ENCODE data around the gene TPCN1.

TPCN1 gene

DNA sequence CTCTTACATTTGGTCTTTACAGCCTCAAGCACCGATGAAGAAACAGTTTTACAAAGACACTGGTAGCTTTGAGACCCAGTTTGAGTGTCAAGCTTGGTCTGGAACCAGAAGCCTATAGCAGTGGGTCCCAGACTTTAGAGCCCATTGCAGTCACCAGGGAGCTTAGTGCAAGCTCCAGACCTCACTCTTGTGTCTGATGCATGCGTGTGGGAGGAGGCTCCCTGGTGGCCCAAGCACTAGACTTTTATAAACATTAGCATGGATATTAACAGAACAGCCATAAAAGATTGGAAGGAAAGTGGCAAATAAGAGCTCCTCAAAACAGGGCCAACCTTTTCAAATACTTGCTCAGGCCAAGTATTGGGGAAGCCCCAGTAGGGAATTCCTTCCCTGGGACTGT lies 68.1 kb downstream of the TPCN1 start:
- Histone ChIP-seq H3K27me3 (ENCODE audit: control insufficient read depth in 5 of 5, insufficient read depth in 4 of 5, low read length in 5 of 5) (no peaks in the 10 kb centered on the region), H3K9ac (ENCODE audit: low read length in 5 of 5) (no peak overlapping the region), H3K4me3 (ENCODE audit: low read depth in 1 of 5, low read length in 5 of 5) (no peak overlapping the region), H3K4me1 (ENCODE audit: control insufficient read depth in 5 of 5, insufficient read depth in 5 of 5, low read length in 5 of 5) (peaks cover 0 to 10% (median 2%) of the 10 kb centered on the region in 5 donors), H3K9me3 (ENCODE audit: control insufficient read depth in 5 of 5, low read length in 5 of 5) (no peaks in the 10 kb centered on the region), H3K27ac (ENCODE audit: low read depth, low read length) (no peak overlapping the region), H3K36me3 (ENCODE audit: control insufficient read depth in 5 of 5, insufficient read depth in 5 of 5, low read length in 5 of 5) (peaks cover 0 to 99% (median 93%) of the 10 kb centered on the region in 5 donors)

DNA sequence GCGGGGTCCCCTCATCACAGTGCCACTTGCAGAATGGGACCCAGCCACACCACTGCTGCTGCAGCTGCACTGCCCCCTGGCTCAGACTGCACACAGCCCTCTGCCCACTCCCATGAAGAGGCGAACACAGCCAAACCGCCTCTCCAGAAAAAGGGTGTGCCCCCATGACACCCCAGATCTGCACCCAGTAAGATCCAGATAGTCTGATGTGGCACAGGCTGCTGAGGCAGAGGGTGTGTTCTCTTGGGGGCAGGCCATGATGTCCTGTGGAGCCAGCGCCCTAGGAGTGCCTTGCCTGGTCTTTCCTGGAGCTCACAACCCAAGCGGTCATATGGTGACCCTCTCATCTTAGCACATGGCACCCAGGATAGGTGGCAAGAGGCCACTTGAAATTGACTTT lies 69.2 kb downstream of the TPCN1 start:
- Histone ChIP-seq H3K27ac (ENCODE audit: low read depth, low read length) (no peak overlapping the region), H3K27me3 (ENCODE audit: control insufficient read depth in 5 of 5, insufficient read depth in 4 of 5, low read length in 5 of 5) (no peaks in the 10 kb centered on the region), H3K9ac (ENCODE audit: low read length in 5 of 5) (no peak overlapping the region), H3K9me3 (ENCODE audit: control insufficient read depth in 5 of 5, low read length in 5 of 5) (no peaks in the 10 kb centered on the region), H3K36me3 (ENCODE audit: control insufficient read depth in 5 of 5, insufficient read depth in 5 of 5, low read length in 5 of 5) (peaks cover 0 to 98% (median 87%) of the 10 kb centered on the region in 5 donors), H3K4me3 (ENCODE audit: low read depth in 1 of 5, low read length in 5 of 5) (no peak overlapping the region), H3K4me1 (ENCODE audit: control insufficient read depth in 5 of 5, insufficient read depth in 5 of 5, low read length in 5 of 5) (peaks cover 0 to 18% (median 6%) of the 10 kb centered on the region in 5 donors)

DNA sequence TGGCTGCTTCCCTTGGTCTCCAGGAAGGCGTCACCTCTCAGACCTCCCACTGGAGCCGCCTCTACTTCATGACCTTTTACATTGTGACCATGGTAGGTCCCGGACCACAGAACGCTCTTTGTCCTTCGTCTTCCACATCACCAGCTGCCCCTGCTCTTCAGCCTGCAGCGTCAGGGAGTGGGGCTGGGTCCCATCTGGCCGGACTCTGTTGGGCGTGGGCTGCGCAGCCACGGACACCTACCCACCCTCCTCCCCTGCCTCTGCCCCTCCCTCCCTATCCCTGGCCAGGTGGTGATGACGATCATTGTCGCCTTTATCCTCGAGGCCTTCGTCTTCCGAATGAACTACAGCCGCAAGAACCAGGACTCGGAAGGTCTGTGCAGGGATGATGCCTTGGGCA lies 70.3 kb downstream of the TPCN1 start:
- Histone ChIP-seq H3K9ac (ENCODE audit: low read length in 5 of 5) (no peak overlapping the region), H3K27me3 (ENCODE audit: control insufficient read depth in 5 of 5, insufficient read depth in 4 of 5, low read length in 5 of 5) (no peaks in the 10 kb centered on the region), H3K4me1 (ENCODE audit: control insufficient read depth in 5 of 5, insufficient read depth in 5 of 5, low read length in 5 of 5) (peaks cover 0 to 25% (median 11%) of the 10 kb centered on the region in 5 donors), H3K4me3 (ENCODE audit: low read depth in 1 of 5, low read length in 5 of 5) (no peak overlapping the region), H3K36me3 (ENCODE audit: control insufficient read depth in 5 of 5, insufficient read depth in 5 of 5, low read length in 5 of 5) (peaks cover 0 to 96% (median 86%) of the 10 kb centered on the region in 5 donors), H3K9me3 (ENCODE audit: control insufficient read depth in 5 of 5, low read length in 5 of 5) (no peaks in the 10 kb centered on the region), H3K27ac (ENCODE audit: low read depth, low read length) (no peak overlapping the region)

DNA sequence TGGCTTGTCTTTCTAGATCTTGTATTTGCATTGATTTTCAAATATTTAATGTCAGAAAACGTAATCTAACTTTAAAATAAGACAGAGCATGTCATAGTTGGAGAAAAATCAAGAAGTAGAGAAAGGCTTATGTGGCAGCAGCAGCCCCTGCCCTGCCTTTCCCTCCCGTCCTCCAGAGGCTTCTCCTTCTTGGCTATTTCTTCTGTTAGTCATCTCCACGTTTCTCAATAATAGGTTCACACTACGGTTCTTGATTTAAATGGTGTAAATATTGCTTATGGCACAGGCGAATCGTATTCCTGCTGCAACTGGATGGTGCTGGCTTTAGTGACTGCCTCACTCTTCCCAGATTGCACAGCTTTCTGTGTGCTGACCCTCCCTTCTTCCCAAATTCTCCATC lies 70.8 kb downstream of the TPCN1 start:
- no peaks in the 10 kb centered on the region for H3K9me3 ChIP-seq (ENCODE audit: control insufficient read depth in 5 of 5, low read length in 5 of 5)
- H3K27me3 ChIP-seq (ENCODE audit: control insufficient read depth in 5 of 5, insufficient read depth in 4 of 5, low read length in 5 of 5), result no peaks in the 10 kb centered on the region
- H3K4me3 ChIP-seq (ENCODE audit: low read depth in 1 of 5, low read length in 5 of 5), result no peak overlapping the region
- peaks cover 0 to 96% (median 86%) of the 10 kb centered on the region in 5 donors for H3K36me3 ChIP-seq (ENCODE audit: control insufficient read depth in 5 of 5, insufficient read depth in 5 of 5, low read length in 5 of 5)
- no peak overlapping the region for H3K27ac ChIP-seq (ENCODE audit: low read depth, low read length)
- H3K9ac ChIP-seq (ENCODE audit: low read length in 5 of 5), result no peak overlapping the region
- H3K4me1 ChIP-seq (ENCODE audit: control insufficient read depth in 5 of 5, insufficient read depth in 5 of 5, low read length in 5 of 5), result peaks cover 2 to 30% (median 15%) of the 10 kb centered on the region in 5 donors

DNA sequence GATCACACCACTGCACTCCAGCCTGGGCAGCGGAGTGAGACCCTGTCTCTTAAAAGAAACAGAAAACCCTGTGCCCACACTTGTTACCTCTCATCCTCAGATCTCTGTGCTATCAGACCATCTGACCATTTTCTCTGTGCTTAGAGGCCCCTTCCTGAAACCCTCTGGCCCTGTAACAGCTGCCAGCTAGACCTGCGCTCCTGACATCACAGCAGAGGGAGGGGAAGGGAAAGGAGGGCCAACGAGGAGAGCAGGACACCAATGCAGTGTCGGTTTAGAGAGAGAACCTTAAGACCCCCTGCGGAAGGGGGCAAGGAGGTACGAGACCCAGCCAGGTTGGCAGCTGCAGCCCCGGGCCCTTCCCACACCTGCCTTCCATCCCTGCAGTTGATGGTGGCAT lies 71.3 kb downstream of the TPCN1 start:
- no peaks in the 10 kb centered on the region for H3K27me3 ChIP-seq (ENCODE audit: control insufficient read depth in 5 of 5, insufficient read depth in 4 of 5, low read length in 5 of 5)
- no peak overlapping the region for H3K9ac ChIP-seq (ENCODE audit: low read length in 5 of 5)
- peaks cover 0 to 95% (median 84%) of the 10 kb centered on the region in 5 donors for H3K36me3 ChIP-seq (ENCODE audit: control insufficient read depth in 5 of 5, insufficient read depth in 5 of 5, low read length in 5 of 5)
- peaks cover 2 to 35% (median 19%) of the 10 kb centered on the region in 5 donors for H3K4me1 ChIP-seq (ENCODE audit: control insufficient read depth in 5 of 5, insufficient read depth in 5 of 5, low read length in 5 of 5)
- no peak overlapping the region for H3K27ac ChIP-seq (ENCODE audit: low read depth, low read length)
- H3K9me3 ChIP-seq (ENCODE audit: control insufficient read depth in 5 of 5, low read length in 5 of 5), result no peaks in the 10 kb centered on the region
- no peak overlapping the region for H3K4me3 ChIP-seq (ENCODE audit: low read depth in 1 of 5, low read length in 5 of 5)

DNA sequence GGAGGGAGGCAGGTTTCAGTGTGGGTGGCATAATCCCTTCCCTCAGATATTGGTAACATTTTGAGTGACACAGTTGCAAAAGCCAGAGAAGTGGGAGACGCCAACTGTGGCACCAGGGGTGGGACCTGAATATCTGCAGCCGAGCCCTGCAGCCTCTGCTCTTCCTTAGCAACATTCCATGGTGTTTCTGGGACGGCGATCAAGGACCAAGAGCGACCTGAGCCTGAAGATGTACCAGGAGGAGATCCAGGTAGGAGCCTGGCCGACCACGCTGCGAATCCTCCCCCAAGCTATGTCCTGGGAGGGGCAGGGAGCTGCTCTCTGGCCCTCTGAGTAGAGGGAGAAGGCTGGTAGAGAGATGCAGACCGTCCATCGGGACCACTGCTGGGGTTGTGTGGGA lies 71.8 kb downstream of the TPCN1 start:
- Histone ChIP-seq H3K9me3 (ENCODE audit: control insufficient read depth in 5 of 5, low read length in 5 of 5) (no peaks in the 10 kb centered on the region), H3K4me3 (ENCODE audit: low read depth in 1 of 5, low read length in 5 of 5) (no peak overlapping the region), H3K4me1 (ENCODE audit: control insufficient read depth in 5 of 5, insufficient read depth in 5 of 5, low read length in 5 of 5) (peaks cover 2 to 40% (median 24%) of the 10 kb centered on the region in 5 donors), H3K27ac (ENCODE audit: low read depth, low read length) (no peak overlapping the region), H3K36me3 (ENCODE audit: control insufficient read depth in 5 of 5, insufficient read depth in 5 of 5, low read length in 5 of 5) (peaks cover 0 to 89% (median 78%) of the 10 kb centered on the region in 5 donors), H3K27me3 (ENCODE audit: control insufficient read depth in 5 of 5, insufficient read depth in 4 of 5, low read length in 5 of 5) (no peaks in the 10 kb centered on the region), H3K9ac (ENCODE audit: low read length in 5 of 5) (no peak overlapping the region)

DNA sequence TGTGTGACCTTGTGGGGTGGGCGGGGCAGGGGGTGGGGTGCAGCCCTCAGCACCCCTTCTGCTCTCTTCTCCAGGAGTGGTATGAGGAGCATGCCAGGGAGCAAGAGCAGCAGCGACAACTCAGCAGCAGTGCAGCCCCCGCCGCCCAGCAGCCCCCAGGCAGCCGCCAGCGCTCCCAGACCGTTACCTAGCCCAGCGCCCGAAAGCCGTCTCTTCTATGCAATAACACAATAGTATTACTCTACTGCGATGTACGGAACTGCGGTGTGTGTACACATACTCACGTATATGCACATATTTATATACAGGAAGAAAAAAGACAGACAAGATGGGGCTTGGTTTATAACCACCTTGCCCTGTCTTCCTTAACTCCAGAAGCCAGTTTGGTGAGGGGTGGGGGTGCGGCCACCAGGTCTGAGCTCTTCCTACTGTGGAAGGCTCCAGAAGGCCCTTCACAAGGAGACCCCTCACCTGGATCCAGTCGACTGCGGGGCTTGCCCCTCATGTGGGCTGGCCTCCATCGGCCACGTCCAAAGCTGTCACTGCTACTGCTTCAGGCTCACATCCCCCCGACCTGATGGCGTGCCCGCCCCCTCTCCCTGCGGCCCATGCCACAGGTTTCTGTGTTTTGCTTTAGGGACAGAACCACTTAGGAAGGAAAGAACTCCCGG lies 74.8 kb downstream of the TPCN1 start:
- H3K9me3 ChIP-seq (ENCODE audit: control insufficient read depth in 5 of 5, low read length in 5 of 5), result no peaks in the 10 kb centered on the region
- H3K27me3 ChIP-seq (ENCODE audit: control insufficient read depth in 5 of 5, insufficient read depth in 4 of 5, low read length in 5 of 5), result no peaks in the 10 kb centered on the region
- H3K36me3 ChIP-seq (ENCODE audit: control insufficient read depth in 5 of 5, insufficient read depth in 5 of 5, low read length in 5 of 5), result peaks cover 0 to 71% (median 54%) of the 10 kb centered on the region in 5 donors
- H3K4me3 ChIP-seq (ENCODE audit: low read depth in 1 of 5, low read length in 5 of 5), result peak overlapping the region in 1 of 5 donors; percentile 7
- H3K27ac ChIP-seq (ENCODE audit: low read depth, low read length), result no peak overlapping the region
- H3K4me1 ChIP-seq (ENCODE audit: control insufficient read depth in 5 of 5, insufficient read depth in 5 of 5, low read length in 5 of 5), result peaks cover 9 to 58% (median 42%) of the 10 kb centered on the region in 5 donors
- H3K9ac ChIP-seq (ENCODE audit: low read length in 5 of 5), result no peak overlapping the region

DNA sequence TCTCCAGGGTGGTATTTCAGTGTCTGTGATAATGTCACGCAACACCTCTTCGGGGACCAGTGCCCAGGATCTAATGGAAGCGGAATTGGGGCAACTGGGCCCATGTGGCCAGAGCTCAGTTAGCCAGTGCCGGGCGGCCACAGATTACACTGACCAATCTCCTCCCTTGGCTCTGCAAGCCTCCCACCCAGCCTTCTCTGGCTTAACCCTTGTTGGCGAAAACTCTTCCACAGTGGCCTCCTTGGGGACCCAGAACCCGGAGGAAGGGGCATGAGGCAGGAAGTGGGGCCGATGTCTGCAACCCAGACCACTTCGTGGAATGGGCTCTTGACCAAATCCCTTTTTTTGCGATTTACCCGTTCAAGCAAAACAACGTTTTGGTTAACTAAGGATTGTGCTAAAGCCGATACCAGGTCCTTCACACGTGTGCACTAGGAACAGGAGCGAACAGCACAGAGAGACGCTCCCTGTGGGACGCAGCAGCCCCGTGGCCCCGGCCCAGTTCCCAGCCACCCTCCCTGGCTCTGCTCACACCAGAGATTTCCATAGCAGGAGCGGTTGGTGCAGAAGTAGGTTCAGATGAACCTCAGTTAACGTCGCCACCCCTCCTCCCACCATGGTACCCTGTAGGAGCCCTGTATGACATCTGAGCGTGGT lies 75.4 kb downstream of the TPCN1 start:
- no peaks in the 10 kb centered on the region for H3K27me3 ChIP-seq (ENCODE audit: control insufficient read depth in 5 of 5, insufficient read depth in 4 of 5, low read length in 5 of 5)
- H3K9ac ChIP-seq (ENCODE audit: low read length in 5 of 5), result no peak overlapping the region
- H3K27ac ChIP-seq (ENCODE audit: low read depth, low read length), result no peak overlapping the region
- peaks cover 0 to 67% (median 49%) of the 10 kb centered on the region in 5 donors for H3K36me3 ChIP-seq (ENCODE audit: control insufficient read depth in 5 of 5, insufficient read depth in 5 of 5, low read length in 5 of 5)
- H3K9me3 ChIP-seq (ENCODE audit: control insufficient read depth in 5 of 5, low read length in 5 of 5), result no peaks in the 10 kb centered on the region
- peaks cover 9 to 58% (median 42%) of the 10 kb centered on the region in 5 donors for H3K4me1 ChIP-seq (ENCODE audit: control insufficient read depth in 5 of 5, insufficient read depth in 5 of 5, low read length in 5 of 5)
- H3K4me3 ChIP-seq (ENCODE audit: low read depth in 1 of 5, low read length in 5 of 5), result peak overlapping the region in 1 of 5 donors; percentile 7

DNA sequence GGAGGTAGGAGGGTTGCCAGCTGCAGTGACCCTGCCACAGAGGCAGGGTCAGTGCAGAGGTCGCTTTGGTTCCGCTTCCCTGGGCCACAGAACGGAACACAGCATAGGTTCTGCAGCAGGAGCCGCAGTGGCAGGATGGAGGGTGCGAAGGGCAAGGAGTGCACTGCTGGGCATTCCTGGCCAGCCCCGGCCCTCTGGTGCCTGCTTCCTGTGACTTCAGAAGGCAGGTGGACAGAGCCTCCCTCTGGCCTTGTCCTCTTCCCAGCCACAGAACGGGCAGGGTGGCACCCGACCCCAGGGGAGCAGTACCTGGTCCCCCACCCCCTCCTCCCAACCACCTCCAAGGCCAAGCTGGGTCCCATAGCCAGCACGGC lies 75.9 kb downstream of the TPCN1 start:
- H3K27ac ChIP-seq (ENCODE audit: low read depth, low read length), result peak overlapping the region; percentile 47

More for the DNA sequence above, 75.9 kb downstream of the TPCN1 start:
- Histone ChIP-seq H3K9me3 (ENCODE audit: control insufficient read depth in 5 of 5, low read length in 5 of 5) (no peaks in the 10 kb centered on the region), H3K36me3 (ENCODE audit: control insufficient read depth in 5 of 5, insufficient read depth in 5 of 5, low read length in 5 of 5) (peaks cover 0 to 67% (median 50%) of the 10 kb centered on the region in 5 donors), H3K4me3 (ENCODE audit: low read depth in 1 of 5, low read length in 5 of 5) (no peak overlapping the region), H3K4me1 (ENCODE audit: control insufficient read depth in 5 of 5, insufficient read depth in 5 of 5, low read length in 5 of 5) (peaks cover 8 to 53% (median 42%) of the 10 kb centered on the region in 5 donors), H3K9ac (ENCODE audit: low read length in 5 of 5) (no peak overlapping the region), H3K27me3 (ENCODE audit: control insufficient read depth in 5 of 5, insufficient read depth in 4 of 5, low read length in 5 of 5) (no peaks in the 10 kb centered on the region)
